HFFc6 (cell line): ENCODE results near the gene EXOC6B. TPM values are rescaled to one million over a fixed set of nuclear protein-coding genes. Genes with fewer than 3 reads are reported as not detected.

Source experiments
- DNase-seq: peaks from one replicate; pipeline ENCODE4 v3.0.0-alpha.2; 2018
- H3K27ac Mint-ChIP-seq: 2 replicates; pipeline ENCODE4 v1.8.0; 2020; ENCODE audit warnings: mild to moderate bottlenecking, mixed read lengths
- H3K27me3 Mint-ChIP-seq: 2 replicates; pipeline ENCODE4 v1.8.0; 2021; ENCODE audit warnings: mild to moderate bottlenecking, moderate library complexity, mixed read lengths; ENCODE audit not compliant: insufficient read depth
- H3K36me3 Mint-ChIP-seq: 2 replicates; pipeline ENCODE4 v1.8.0; 2021; ENCODE audit warnings: low read depth, mixed read lengths
- H3K4me1 Mint-ChIP-seq: 2 replicates; pipeline ENCODE4 v1.8.0; 2020; ENCODE audit warnings: low read depth, mixed read lengths
- H3K4me3 Mint-ChIP-seq: 2 replicates; pipeline ENCODE4 v1.8.0; 2020; ENCODE audit warnings: mild to moderate bottlenecking, moderate library complexity, mixed read lengths
- H3K9me3 Mint-ChIP-seq: 2 replicates; pipeline ENCODE4 v1.8.0; 2020; ENCODE audit warnings: mild to moderate bottlenecking, mixed read lengths
- CTCF ChIP-seq: fragments of 200-600 bp; sonication (generic); IDR thresholded peaks from 2 replicates; pipeline ENCODE4 v1.5.0; 2021; ENCODE audit warnings: antibody characterized with exemption, mild to moderate bottlenecking
- total RNA-seq, 6 experiments: library from RNA; stranded (reverse); fragmentation: NEBNext Ultra II Directional; extraction: Animal tissue kit (Norgen Biotek cat#: 25700); gene quantifications; 2 replicates in 1 of 6; 3 replicates in 5 of 6; pipeline ENCODE4 v1.2.3, GENCODE V29; 2021

The EXOC6B gene
- total RNA-seq, 6 experiments from 2014 or later: 24.8 to 33.0 (median 27.4) TPM

- Mint-ChIP-seq H3K9me3 (no peaks in the 10 kb centered on the region), H3K27ac (no peak overlapping the region), H3K27me3 (peaks cover 12% of the 10 kb centered on the region), H3K4me1 (peaks cover under 1% of the 10 kb centered on the region; the same call in 1 of the 2 replicates), H3K36me3 (no peaks in the 10 kb centered on the region), H3K4me3 (no peak overlapping the region)
- no peak for TF ChIP-seq CTCF
- no peak for DNase-seq
These were observed 696.0 kb downstream of the EXOC6B start for GRCh38 chr2:72129681-72130340.

- no peaks in the 10 kb centered on the region for H3K36me3 Mint-ChIP-seq
- no peak overlapping the region for H3K4me3 Mint-ChIP-seq
- no peak for TF ChIP-seq CTCF
- peaks cover 9% of the 10 kb centered on the region for H3K4me1 Mint-ChIP-seq
- peaks cover 12% of the 10 kb centered on the region for H3K27me3 Mint-ChIP-seq
- H3K27ac Mint-ChIP-seq: no peak overlapping the region
- no peak for DNase-seq
- H3K9me3 Mint-ChIP-seq: no peaks in the 10 kb centered on the region
These were observed 697.0 kb downstream of the EXOC6B start for GRCh38 chr2:72128843-72129227.

- Mint-ChIP-seq H3K27ac (no peak overlapping the region), H3K9me3 (no peaks in the 10 kb centered on the region)
- no peak for DNase-seq
These were observed 697.6 kb downstream of the EXOC6B start for GRCh38 chr2:72128059-72128842.

GRCh38 chr2:72127401-72128058 lies 698.3 kb downstream of the EXOC6B start:
- H3K4me3 Mint-ChIP-seq: no peak overlapping the region
- peaks cover 19% of the 10 kb centered on the region for H3K27me3 Mint-ChIP-seq
- no peak overlapping the region for H3K27ac Mint-ChIP-seq
- no peaks in the 10 kb centered on the region for H3K9me3 Mint-ChIP-seq
- peaks cover 9% of the 10 kb centered on the region for H3K4me1 Mint-ChIP-seq
- no peak for DNase-seq
- no peak for TF ChIP-seq CTCF
- no peaks in the 10 kb centered on the region for H3K36me3 Mint-ChIP-seq

More at GRCh38 chr2:72128059-72128842, 697.6 kb downstream of the EXOC6B start:
- Mint-ChIP-seq H3K27me3 (peaks cover 12% of the 10 kb centered on the region), H3K4me3 (no peak overlapping the region), H3K36me3 (no peaks in the 10 kb centered on the region), H3K4me1 (peaks cover 9% of the 10 kb centered on the region)
- no peak for TF ChIP-seq CTCF

- H3K27me3 Mint-ChIP-seq: peaks cover 24% of the 10 kb centered on the region
- H3K36me3 Mint-ChIP-seq: no peaks in the 10 kb centered on the region
- DNase-seq: no peak
- TF ChIP-seq CTCF: no peak
- peaks cover 9% of the 10 kb centered on the region for H3K4me1 Mint-ChIP-seq
- no peak overlapping the region for H3K27ac Mint-ChIP-seq
- no peaks in the 10 kb centered on the region for H3K9me3 Mint-ChIP-seq
- H3K4me3 Mint-ChIP-seq: no peak overlapping the region
These were observed 699.4 kb downstream of the EXOC6B start for GRCh38 chr2:72126186-72127100.
